ENCODE measurements around the gene WDR91. TPM values are rescaled to one million over a fixed set of nuclear protein-coding genes. Genes with fewer than 3 reads are reported as not detected.

Gene WDR91
- total and polyA plus RNA-seq, 4 donors = 5.8 to 19.0 (median 9.2) TPM

DNA sequence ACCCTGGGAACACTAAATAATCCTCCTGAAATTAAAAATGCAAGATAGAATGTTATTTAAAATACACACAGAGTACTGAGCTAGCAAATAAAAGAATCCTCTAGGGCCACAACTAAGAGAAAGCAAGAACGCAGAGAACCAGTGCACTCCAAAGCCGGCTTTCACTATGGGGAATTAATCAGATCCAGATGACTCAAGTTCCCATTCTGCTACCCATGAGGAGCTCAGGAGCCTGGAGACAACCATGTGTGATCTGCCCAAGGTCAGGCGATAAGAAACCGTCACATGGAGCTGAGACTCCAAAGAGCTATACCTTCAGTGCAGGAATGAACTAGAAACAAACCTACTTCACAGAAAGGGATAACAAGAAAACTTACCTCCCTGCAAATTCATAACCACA lies 21.4 kb downstream of the WDR91 start:
- no peaks in the 10 kb centered on the region for H3K9me3 ChIP-seq (ENCODE audit: control insufficient read depth in 4 of 4, low read length in 3 of 4)
- H3K9ac ChIP-seq (ENCODE audit: low read depth in 1 of 2, low read length in 2 of 2) = no peak overlapping the region
- DNase-seq (ENCODE audit: low spot score) = no peak
- WGBS = 96% methylated on average over 4 of the region's 4 CpGs
- no peak overlapping the region for H3K4me3 ChIP-seq (ENCODE audit: low read depth in 1 of 3, low read length in 3 of 3)
- no peaks in the 10 kb centered on the region for H3K27me3 ChIP-seq (ENCODE audit: control insufficient read depth in 4 of 4, insufficient read depth in 4 of 4, low read length in 3 of 4)
- TF ChIP-seq FOXA2 (IDR thresholded peaks at IDR 0.05) = no peak
- no peak for TF ChIP-seq HNF4G (IDR thresholded peaks at IDR 0.05)
- TF ChIP-seq EGR1 (IDR thresholded peaks at IDR 0.05; ENCODE audit: low read depth in 2 of 2) = no peak
- TF ChIP-seq ATF3 (IDR thresholded peaks at IDR 0.05) = no peak
- TF ChIP-seq HNF4A (conservative IDR thresholded peaks at IDR 0.05) = no peak
- TF ChIP-seq CTCF (IDR thresholded peaks at IDR 0.05; ENCODE audit: low read depth, low read length, missing input control) = no peak
- TF ChIP-seq RAD21 (IDR thresholded peaks at IDR 0.05) = no peak
- TF ChIP-seq TAF1 (conservative IDR thresholded peaks at IDR 0.05) = no peak
- TF ChIP-seq YY1 (IDR thresholded peaks at IDR 0.05) = no peak
- no peak for TF ChIP-seq SP1 (IDR thresholded peaks at IDR 0.05)
- no peak for TF ChIP-seq RXRA (IDR thresholded peaks at IDR 0.05)
- TF ChIP-seq, protein P1, sequence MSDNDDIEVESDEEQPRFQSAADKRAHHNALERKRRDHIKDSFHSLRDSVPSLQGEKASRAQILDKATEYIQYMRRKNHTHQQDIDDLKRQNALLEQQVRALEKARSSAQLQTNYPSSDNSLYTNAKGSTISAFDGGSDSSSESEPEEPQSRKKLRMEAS (IDR thresholded peaks at IDR 0.05) = no peak
- TF ChIP-seq ZBTB33 (IDR thresholded peaks at IDR 0.05) = no peak
- TF ChIP-seq, protein P2, sequence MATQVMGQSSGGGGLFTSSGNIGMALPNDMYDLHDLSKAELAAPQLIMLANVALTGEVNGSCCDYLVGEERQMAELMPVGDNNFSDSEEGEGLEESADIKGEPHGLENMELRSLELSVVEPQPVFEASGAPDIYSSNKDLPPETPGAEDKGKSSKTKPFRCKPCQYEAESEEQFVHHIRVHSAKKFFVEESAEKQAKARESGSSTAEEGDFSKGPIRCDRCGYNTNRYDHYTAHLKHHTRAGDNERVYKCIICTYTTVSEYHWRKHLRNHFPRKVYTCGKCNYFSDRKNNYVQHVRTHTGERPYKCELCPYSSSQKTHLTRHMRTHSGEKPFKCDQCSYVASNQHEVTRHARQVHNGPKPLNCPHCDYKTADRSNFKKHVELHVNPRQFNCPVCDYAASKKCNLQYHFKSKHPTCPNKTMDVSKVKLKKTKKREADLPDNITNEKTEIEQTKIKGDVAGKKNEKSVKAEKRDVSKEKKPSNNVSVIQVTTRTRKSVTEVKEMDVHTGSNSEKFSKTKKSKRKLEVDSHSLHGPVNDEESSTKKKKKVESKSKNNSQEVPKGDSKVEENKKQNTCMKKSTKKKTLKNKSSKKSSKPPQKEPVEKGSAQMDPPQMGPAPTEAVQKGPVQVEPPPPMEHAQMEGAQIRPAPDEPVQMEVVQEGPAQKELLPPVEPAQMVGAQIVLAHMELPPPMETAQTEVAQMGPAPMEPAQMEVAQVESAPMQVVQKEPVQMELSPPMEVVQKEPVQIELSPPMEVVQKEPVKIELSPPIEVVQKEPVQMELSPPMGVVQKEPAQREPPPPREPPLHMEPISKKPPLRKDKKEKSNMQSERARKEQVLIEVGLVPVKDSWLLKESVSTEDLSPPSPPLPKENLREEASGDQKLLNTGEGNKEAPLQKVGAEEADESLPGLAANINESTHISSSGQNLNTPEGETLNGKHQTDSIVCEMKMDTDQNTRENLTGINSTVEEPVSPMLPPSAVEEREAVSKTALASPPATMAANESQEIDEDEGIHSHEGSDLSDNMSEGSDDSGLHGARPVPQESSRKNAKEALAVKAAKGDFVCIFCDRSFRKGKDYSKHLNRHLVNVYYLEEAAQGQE (IDR thresholded peaks at IDR 0.05) = no peak
- no peak for TF ChIP-seq JUND (IDR thresholded peaks at IDR 0.05)
- TF ChIP-seq NR2F2 (IDR thresholded peaks at IDR 0.05) = no peak
- peaks cover 0 to 8% (median 7%) of the 10 kb centered on the region in 4 donors for H3K4me1 ChIP-seq (ENCODE audit: control insufficient read depth in 4 of 4, insufficient read depth in 4 of 4, low read length in 3 of 4)
- H3K27ac ChIP-seq (ENCODE audit: low read depth in 1 of 2, low read length in 2 of 2) = no peak overlapping the region
- peaks cover 20 to 71% (median 49%) of the 10 kb centered on the region in 4 donors for H3K36me3 ChIP-seq (ENCODE audit: control insufficient read depth in 4 of 4, insufficient read depth in 3 of 4, low read depth in 1 of 4, low read length in 3 of 4)

GRCh38 chr7:135189221-135189662 lies 22.1 kb downstream of the WDR91 start:
- H3K36me3 ChIP-seq (ENCODE audit: control insufficient read depth in 4 of 4, insufficient read depth in 3 of 4, low read depth in 1 of 4, low read length in 3 of 4) = peaks cover 21 to 68% (median 45%) of the 10 kb centered on the region in 4 donors
- WGBS = 72% methylated on average over 6 of the region's 6 CpGs

More at GRCh38 chr7:135189221-135189662, 22.1 kb downstream of the WDR91 start:
- DNase-seq (ENCODE audit: low spot score) = no peak
- Histone ChIP-seq H3K9ac (ENCODE audit: low read depth in 1 of 2, low read length in 2 of 2) (no peak overlapping the region), H3K27ac (ENCODE audit: low read depth in 1 of 2, low read length in 2 of 2) (no peak overlapping the region), H3K4me3 (ENCODE audit: low read depth in 1 of 3, low read length in 3 of 3) (no peak overlapping the region), H3K27me3 (ENCODE audit: control insufficient read depth in 4 of 4, insufficient read depth in 4 of 4, low read length in 3 of 4) (no peaks in the 10 kb centered on the region), H3K9me3 (ENCODE audit: control insufficient read depth in 4 of 4, low read length in 3 of 4) (no peaks in the 10 kb centered on the region), H3K4me1 (ENCODE audit: control insufficient read depth in 4 of 4, insufficient read depth in 4 of 4, low read length in 3 of 4) (peaks cover 0 to 8% (median 7%) of the 10 kb centered on the region in 4 donors)
- TF ChIP-seq RXRA (IDR thresholded peaks at IDR 0.05) (peak; percentile 43 to 47), HNF4G (IDR thresholded peaks at IDR 0.05) (no peak), HNF4A (conservative IDR thresholded peaks at IDR 0.05) (peak in 1 of 2 donors; percentile 19), SP1 (IDR thresholded peaks at IDR 0.05) (peak; percentile 12), RAD21 (IDR thresholded peaks at IDR 0.05) (peak; percentile 15 to 28), YY1 (IDR thresholded peaks at IDR 0.05) (no peak), FOXA1 (IDR thresholded peaks at IDR 0.05) (no peak)
- TF ChIP-seq, protein P2 (IDR thresholded peaks at IDR 0.05) = no peak
- TF ChIP-seq, protein P1 (IDR thresholded peaks at IDR 0.05) = no peak

Data from liver (tissue), 9 donors.